HG02642 (cell line): ENCODE measurements around the gene ZNF528.

ENCODE experiments used
- ATAC-seq: cut with Tn5 transposase; IDR thresholded peaks from one replicate; pipeline ENCODE4 v1.9.1; 2021; ENCODE audit warnings: mild to moderate bottlenecking; ENCODE audit not compliant: unreplicated experiment, poor library complexity

The ZNF528 gene

GRCh38 chr19:52397310-52398080 lies at the start of gene ZNF528:
Gene ZNF528, plus strand, starts transcription at chr19:52397849. Its CDS starts 4,165 bp downstream, at chr19:52402014.
- ATAC-seq, result peak; percentile 97

- no peak for ATAC-seq
Observed at GRCh38 chr19:52351512-52351911, 46.1 kb upstream of the ZNF528 start.

GRCh38 chr19:52366414-52366824 lies 31.2 kb upstream of the ZNF528 start:
- no peak for ATAC-seq

- peak; percentile 91 for ATAC-seq
Observed at GRCh38 chr19:52369559-52370340, 27.9 kb upstream of the ZNF528 start, which contains the start of gene ZNF880. Gene ZNF880, plus strand, starts transcription at chr19:52369923. Its CDS starts 43 bp downstream, at chr19:52369966.

GRCh38 chr19:52370341-52370710 lies 27.3 kb upstream of the ZNF528 start:
- no peak for ATAC-seq

GRCh38 chr19:52391135-52391534 lies 6.5 kb upstream of the ZNF528 start:
- ATAC-seq, result no peak

DNA sequence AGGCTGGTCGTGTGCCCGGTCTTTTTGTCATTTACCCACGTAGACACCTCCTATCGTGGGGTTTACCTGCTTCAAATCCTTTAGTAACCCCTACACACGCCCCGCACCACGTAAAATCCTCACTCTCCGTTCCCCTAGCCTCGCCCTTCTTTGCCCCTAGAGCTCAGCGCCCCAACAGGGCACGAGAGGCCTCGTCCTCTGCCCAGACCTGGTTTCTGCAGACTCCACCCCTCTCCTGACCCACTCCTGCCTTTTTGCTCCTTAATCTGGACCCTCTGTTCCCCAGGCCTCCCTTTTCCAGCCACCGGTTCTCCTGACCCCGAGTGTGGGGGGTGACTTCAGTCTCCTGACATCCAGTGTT lies 412 bp downstream of the ZNF528 start:
- peak; percentile 17 for ATAC-seq

- no peak for ATAC-seq
Observed at GRCh38 chr19:52410276-52410675, 12.6 kb downstream of the ZNF528 start.

DNA sequence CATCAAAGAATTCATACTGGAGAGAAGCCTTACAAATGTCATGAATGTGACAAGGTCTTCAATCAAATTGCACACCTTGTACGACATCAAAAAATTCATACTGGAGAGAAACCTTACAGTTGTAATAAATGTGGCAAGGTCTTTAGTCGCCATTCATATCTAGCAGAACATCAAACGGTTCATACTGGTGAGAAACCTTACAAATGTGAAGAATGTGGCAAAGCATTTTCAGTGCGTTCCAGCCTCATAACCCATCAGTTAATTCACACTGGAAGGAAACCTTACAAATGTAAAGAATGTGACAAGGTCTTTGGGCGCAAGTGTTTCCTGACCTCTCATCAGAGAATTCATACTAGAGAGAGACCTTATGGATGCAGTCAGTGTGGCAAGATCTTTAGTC lies 18.1 kb downstream of the ZNF528 start:
- ATAC-seq, result no peak

DNA sequence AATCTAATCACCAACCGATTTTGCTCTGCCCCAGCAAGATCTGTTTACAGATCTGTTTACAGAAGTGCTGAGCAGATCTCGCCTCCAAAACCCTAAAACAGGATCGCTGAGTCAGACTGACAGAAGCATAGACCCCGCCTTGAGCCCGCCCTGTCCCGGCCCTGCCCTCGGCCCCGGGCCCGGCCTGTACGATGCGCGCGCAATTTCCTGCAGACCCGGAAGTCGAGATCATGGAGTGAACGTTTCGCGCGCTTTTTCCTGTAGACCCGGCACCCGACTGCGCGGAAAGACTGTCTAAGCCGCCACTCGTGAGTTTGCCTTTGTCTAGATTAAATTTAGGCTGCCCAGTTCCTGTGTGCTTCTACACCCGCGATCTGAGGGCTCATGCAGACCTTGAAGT lies 31.3 kb downstream of the ZNF528 start, which contains the start of gene ZNF534:
Gene ZNF534, plus strand, starts transcription at position 212 of the 400 bp plus-strand sequence. CDS start 2,327 bp downstream, outside the sequence.
- ATAC-seq, result no peak

- no peak for ATAC-seq
Observed at GRCh38 chr19:52442179-52442578, 44.5 kb downstream of the ZNF528 start.

- no peak for ATAC-seq
Observed at GRCh38 chr19:52444506-52444905, 46.9 kb downstream of the ZNF528 start.

DNA sequence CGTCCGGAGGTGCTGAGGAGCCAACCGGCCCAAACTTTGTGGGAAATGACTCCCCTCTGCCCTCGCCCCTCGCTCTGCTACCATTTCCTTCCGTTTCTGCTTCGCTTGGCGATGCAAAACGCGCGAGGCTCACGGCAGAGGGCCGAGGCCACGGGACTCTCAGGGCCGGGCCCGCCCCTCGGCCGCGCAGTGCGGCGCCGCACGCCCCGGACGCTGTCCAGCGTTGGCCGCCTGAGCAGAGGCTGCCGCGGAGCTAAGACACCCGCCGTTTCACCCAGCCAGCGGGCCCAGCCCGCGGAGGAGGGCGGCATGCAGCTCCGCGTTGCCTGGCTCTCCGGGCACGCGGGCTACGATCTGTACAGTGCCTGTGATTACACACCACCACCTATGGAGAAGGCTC lies 53.6 kb downstream of the ZNF528 start:
- no peak for ATAC-seq

DNA sequence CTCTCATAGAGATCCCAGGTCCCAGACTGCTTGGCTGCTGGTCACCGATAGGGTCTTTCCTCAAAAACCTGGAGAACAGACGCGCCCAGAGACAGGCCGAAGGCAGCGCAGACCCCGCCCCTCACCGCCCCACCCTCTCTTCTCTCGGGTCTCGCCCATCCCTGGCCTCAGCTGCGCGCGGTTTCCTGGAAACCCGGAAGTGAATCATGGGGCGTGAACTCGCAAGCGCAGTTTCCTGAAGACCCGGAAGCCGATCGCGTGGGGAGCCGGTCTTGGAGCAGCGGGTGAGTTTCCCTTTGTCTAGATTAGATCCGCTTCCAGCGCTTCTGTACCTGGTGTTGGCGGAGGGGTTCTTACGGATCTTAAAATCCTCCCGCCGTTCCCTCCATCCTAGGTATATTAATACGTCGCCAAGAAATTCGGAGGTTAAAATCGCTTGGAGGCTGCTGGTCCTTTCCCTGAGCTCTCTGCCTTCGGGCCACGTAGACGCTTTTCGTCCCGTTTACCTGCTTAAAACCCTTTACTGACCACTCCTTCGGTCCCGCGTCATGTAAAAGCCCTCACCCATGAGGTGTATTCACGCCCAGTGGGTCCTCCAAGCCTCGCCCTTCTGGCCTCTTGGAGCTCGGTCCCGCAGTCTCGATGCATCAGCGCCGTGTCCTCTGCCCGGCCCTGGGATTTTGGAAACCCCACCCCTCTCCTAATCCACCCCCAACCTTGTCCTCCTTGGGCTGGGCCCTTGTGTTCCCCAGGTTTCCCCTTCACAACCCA lies 55.9 kb downstream of the ZNF528 start, which contains the start of gene ZNF578:
Gene ZNF578, plus strand, starts transcription at position 230 of the 771 bp plus-strand sequence. CDS start 48,293 bp downstream, outside the sequence.
- ATAC-seq, result no peak

DNA sequence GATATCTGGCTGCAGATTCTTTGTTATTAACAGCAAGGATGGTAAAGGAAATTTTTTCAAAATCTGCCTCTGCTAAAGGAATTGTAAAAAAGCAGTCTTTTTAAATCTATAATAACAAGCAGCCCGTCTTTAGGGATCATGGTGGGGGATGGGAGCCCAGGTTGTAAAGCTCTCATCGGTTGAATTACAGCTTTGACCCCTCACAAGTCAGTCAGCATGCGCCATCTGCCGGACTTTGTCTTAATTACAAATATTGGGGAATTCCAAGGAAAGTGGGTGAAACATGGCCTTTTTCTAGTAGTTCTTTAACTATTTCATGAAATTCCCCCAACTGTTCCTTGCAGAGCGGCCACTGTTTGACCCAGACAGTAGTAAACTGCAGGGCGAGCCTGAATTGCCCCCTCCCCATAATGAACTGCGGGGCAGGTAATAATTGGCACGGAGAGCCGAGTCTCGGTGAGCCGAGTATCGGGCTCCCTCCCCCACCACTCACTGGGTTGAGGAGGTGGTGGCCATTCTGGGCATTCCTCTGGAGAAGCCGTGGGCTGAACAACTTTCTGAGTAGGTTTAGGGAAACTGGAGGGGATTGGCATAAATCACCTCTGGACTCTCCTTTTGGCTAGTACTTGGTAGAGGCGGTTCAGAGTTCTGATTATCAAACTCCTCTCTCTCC lies 67.3 kb downstream of the ZNF528 start:
- ATAC-seq, result no peak
